Glomerular endothelial cell (primary cell): Measurements from ENCODE around the gene SDSL. TPM values are rescaled to one million over a fixed set of nuclear protein-coding genes. Genes with fewer than 3 reads are reported as not detected.

Source experiments
- DNase-seq: peaks from one replicate; pipeline ENCODE4 v3.0.0-alpha.2; 2011; ENCODE audit warnings: low read depth, low spot score; ENCODE audit errors: extremely low read depth
- total RNA-seq: library from RNA; depleted of rRNA; stranded (reverse); fragments of >200 nt; gene quantifications from 2 replicates; pipeline ENCODE4 v1.2.3, GENCODE V29; 2015

The SDSL gene
- total RNA-seq, 1 donor from 2014 or later: 4.3 TPM

- DNase-seq: no peak
Measured at GRCh38 chr12:113465808-113466453, 43.8 kb downstream of the SDSL start.

GRCh38 chr12:113466454-113467141 lies 44.4 kb downstream of the SDSL start:
- DNase-seq: no peak

- no peak for DNase-seq
Measured at GRCh38 chr12:113467142-113467501, 44.9 kb downstream of the SDSL start.

GRCh38 chr12:113467502-113468364 lies 45.6 kb downstream of the SDSL start:
- no peak for DNase-seq

- no peak for DNase-seq
Measured at GRCh38 chr12:113468365-113469223, 46.4 kb downstream of the SDSL start.

GRCh38 chr12:113469224-113469948 lies 47.2 kb downstream of the SDSL start:
- DNase-seq: no peak

- no peak for DNase-seq
Measured at GRCh38 chr12:113469949-113470743, 48.0 kb downstream of the SDSL start.

GRCh38 chr12:113470871-113471618 lies 48.9 kb downstream of the SDSL start:
- no peak for DNase-seq

GRCh38 chr12:113471619-113472171 lies 49.5 kb downstream of the SDSL start, which contains the start of gene LHX5:
Gene LHX5, minus strand, starts transcription at chr12:113471871. Its CDS starts 373 bp downstream, at chr12:113471498.
- DNase-seq: no peak

GRCh38 chr12:113472191-113473121 lies 50.3 kb downstream of the SDSL start:
- DNase-seq: no peak

GRCh38 chr12:113473400-113473799 lies 51.2 kb downstream of the SDSL start:
- no peak for DNase-seq

GRCh38 chr12:113473942-113474341 lies 51.8 kb downstream of the SDSL start:
- no peak for DNase-seq

GRCh38 chr12:113474635-113475436 lies 52.7 kb downstream of the SDSL start:
- no peak for DNase-seq

- no peak for DNase-seq
Measured at GRCh38 chr12:113475451-113476175, 53.4 kb downstream of the SDSL start.

GRCh38 chr12:113476176-113476986 lies 54.2 kb downstream of the SDSL start:
- DNase-seq: no peak
